ENCODE measurements around the gene INTS4.
"Not testable (repeated sequence)": the region's sequence is repeated elsewhere in the genome, so short reads cannot be mapped to it uniquely, and the experiment has no call there.

Gene INTS4

GRCh38 chr11:77876045-77876444 lies 118.4 kb downstream of the INTS4 start:
- DNase-seq: no peak

GRCh38 chr11:77874206-77874605 lies 120.3 kb downstream of the INTS4 start:
- no peak for DNase-seq

GRCh38 chr11:77873345-77873744 lies 121.1 kb downstream of the INTS4 start:
- DNase-seq: no peak

- no peak for DNase-seq
Observed at GRCh38 chr11:77871855-77872254, 122.6 kb downstream of the INTS4 start.

GRCh38 chr11:77868744-77869143 lies 125.7 kb downstream of the INTS4 start:
- DNase-seq: no peak

- no peak for DNase-seq
Observed at GRCh38 chr11:77866336-77866735, 128.1 kb downstream of the INTS4 start.

- no peak for DNase-seq
Observed at GRCh38 chr11:77865805-77866204, 128.7 kb downstream of the INTS4 start.

- not testable (repeated sequence) for DNase-seq
Observed at GRCh38 chr11:77861444-77861843, 133.0 kb downstream of the INTS4 start.

- DNase-seq: not testable (repeated sequence)
Observed at GRCh38 chr11:77857906-77858457, 136.5 kb downstream of the INTS4 start.

GRCh38 chr11:77854838-77855237 lies 139.6 kb downstream of the INTS4 start:
- DNase-seq: no peak

- no peak for DNase-seq
Observed at GRCh38 chr11:77851503-77851902, 143.0 kb downstream of the INTS4 start.

- not testable (repeated sequence) for DNase-seq
Observed at GRCh38 chr11:77843700-77844099, 150.8 kb downstream of the INTS4 start.

- DNase-seq: no peak
Observed at GRCh38 chr11:77842441-77843121, 151.9 kb downstream of the INTS4 start.

- no peak for DNase-seq
Observed at GRCh38 chr11:77833302-77833701, 161.2 kb downstream of the INTS4 start.

- DNase-seq: no peak
Observed at GRCh38 chr11:77828926-77829325, 165.5 kb downstream of the INTS4 start.
